Muscle layer of duodenum (tissue), 2 donors: ENCODE measurements around the gene TM9SF4.

ENCODE experiments used
- H3K27ac ChIP-seq: one replicate; pipeline ENCODE4 v1.7.0; 2013; ENCODE audit warnings: mild to moderate bottlenecking, low read length
- H3K27me3 ChIP-seq: one replicate; pipeline ENCODE4 v1.7.0; 2013; ENCODE audit warnings: low read depth, mild to moderate bottlenecking, control low read depth, low read length
- H3K36me3 ChIP-seq, 2 donors: one replicate each; pipeline ENCODE4 v1.7.0; 2013; ENCODE audit warnings: low read length in 2 of 2, control low read depth in 1 of 2, mild to moderate bottlenecking in 1 of 2; ENCODE audit not compliant: insufficient read depth in 2 of 2, control insufficient read depth in 1 of 2
- H3K4me1 ChIP-seq, 2 donors: one replicate each; pipeline ENCODE4 v1.7.0; 2013; ENCODE audit warnings: low read length in 2 of 2, mild to moderate bottlenecking in 2 of 2, control low read depth in 1 of 2, moderate library complexity in 1 of 2; ENCODE audit not compliant: insufficient read depth in 2 of 2, control insufficient read depth in 1 of 2
- H3K4me3 ChIP-seq, 2 donors: one replicate each; pipeline ENCODE4 v1.7.0; 2013; ENCODE audit warnings: low read length in 2 of 2, low read depth in 1 of 2, mild to moderate bottlenecking in 1 of 2
- H3K9me3 ChIP-seq, 2 donors: one replicate each; pipeline ENCODE4 v1.7.0; 2013; ENCODE audit warnings: low read length in 2 of 2, control low read depth in 1 of 2, mild to moderate bottlenecking in 1 of 2; ENCODE audit not compliant: control insufficient read depth in 1 of 2
- donor health status: healthy.

TM9SF4 gene

DNA sequence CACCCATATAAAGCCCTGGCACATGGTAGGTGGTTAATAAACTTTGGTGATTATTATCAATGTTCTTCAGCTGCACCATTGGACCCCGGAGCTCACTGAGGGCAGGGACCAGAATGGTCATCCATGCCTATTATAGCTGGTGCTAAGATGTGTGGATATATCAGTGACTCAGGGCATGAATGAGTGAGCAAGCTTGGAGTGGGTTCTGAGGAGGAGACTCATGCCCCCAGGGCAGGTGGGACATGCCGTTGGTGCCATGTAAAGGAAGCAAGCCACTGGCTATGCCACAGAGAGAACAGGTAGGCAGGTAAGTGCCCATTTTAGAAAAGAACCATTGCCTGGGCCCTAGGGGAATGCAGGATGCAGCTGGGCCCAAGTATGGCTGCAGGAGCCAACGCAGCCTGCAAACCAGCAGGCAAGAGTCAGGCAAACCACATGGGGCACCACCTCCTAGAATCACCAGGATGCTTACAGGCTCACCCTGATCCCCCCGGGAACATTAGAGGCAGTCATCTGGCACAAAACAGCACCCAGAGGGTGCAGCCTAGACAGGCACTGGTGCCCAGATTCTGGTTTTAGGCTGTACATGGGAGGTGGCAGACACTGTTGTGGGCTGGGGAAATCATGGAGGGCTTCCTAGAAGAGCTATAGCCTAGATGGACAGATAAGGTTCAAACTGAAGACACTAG is 74.6 kb downstream of the TM9SF4 start:
- Histone ChIP-seq H3K9me3 (no peaks in the 10 kb centered on the region), H3K4me1 (peaks cover 4 to 10% of the 10 kb centered on the region in 2 donors), H3K27me3 (no peaks in the 10 kb centered on the region), H3K4me3 (no peak overlapping the region), H3K36me3 (peaks cover 0 to 3% of the 10 kb centered on the region in 2 donors), H3K27ac (no peak overlapping the region)

DNA sequence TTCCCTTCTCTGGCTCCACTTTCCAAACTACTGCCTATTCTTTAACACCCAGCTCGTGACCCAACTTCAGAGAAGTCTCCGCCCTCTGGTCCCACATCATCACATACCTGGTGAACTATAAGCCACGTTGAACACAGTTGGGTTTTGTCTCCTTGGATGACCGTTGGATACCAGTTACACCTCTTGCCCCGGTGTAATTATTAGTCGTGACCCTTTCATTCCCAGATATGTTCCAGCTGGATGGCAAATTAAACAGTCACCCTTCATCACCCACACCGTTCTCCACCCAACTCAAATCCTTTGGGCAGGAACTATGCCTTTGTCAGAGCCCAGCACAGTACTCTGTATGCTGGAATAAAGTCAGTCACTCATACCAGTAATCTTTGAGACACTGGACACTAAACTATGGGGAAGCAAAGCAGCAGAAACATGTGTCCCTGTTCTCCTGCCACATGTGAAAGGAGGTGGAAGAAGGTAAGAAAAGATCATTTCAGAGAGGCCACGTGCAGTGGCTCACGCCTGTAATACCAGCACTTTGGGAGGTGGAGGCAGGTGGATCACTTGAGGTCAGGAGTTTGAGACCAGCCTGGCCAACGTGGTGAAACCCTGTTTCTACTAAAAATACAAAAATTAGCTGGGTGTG is 75.6 kb downstream of the TM9SF4 start:
- no peaks in the 10 kb centered on the region for H3K9me3 ChIP-seq
- H3K4me3 ChIP-seq: no peak overlapping the region
- H3K27ac ChIP-seq: no peak overlapping the region
- H3K36me3 ChIP-seq: peaks cover 0 to 3% of the 10 kb centered on the region in 2 donors
- H3K27me3 ChIP-seq: no peaks in the 10 kb centered on the region
- H3K4me1 ChIP-seq: peaks cover 9 to 17% of the 10 kb centered on the region in 2 donors

DNA sequence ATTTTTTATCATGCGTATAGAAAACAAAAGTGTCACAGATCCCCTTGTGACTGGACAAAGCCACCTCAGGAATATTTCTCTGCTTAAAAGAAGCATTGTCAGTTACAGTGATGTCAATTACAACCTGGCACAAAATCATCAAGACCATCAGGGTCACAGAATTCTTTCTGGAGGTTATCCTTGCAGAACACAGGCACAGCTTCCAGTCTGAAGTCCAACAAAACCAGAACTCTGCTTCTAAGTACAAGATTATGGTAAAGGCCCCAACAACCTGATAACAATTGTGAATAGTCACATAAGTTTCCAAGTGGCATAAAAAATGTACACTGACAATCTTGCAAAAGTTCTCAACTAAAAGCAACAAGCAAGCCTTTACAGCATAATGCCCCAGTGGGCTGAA is 77.0 kb downstream of the TM9SF4 start:
- H3K4me3 ChIP-seq: no peak overlapping the region
- peaks cover 0 to 3% of the 10 kb centered on the region in 2 donors for H3K36me3 ChIP-seq
- H3K27me3 ChIP-seq: no peaks in the 10 kb centered on the region
- no peaks in the 10 kb centered on the region for H3K9me3 ChIP-seq
- no peak overlapping the region for H3K27ac ChIP-seq
- H3K4me1 ChIP-seq: peaks cover 9 to 23% of the 10 kb centered on the region in 2 donors

DNA sequence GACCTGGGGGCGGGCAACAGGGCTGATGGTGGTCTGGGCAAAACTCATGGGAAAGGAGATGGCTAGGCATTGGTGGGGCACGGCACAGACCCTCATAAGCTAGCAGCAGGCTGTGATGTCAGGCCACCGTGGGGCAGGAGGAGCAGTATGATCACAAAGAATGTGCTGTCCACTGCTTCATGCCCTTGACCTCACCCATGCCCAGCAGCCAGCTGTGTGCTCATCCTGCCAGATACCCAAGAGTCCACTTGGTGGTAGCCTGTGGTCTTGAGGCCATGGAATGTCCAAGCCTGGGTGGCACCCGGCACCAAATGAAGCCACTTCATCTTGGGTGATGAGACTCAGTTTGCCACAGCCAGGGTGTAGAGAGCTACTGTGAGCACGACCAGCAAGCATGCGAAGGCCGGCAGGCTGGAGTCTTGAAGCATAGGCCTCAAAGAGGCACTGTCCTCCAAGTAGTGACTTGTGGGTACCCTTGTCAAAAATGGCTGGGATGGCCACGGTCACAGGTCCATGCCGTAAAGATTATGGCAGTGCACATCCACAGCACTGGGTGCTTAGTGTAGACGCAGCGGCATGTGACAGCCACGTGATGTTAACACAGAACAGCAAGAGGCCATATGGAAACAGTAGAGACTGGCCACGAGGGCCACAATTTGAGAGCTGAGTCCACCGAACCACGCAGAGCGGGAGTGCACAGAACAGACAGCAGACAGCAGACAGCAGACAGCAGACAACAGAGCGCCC is 79.0 kb downstream of the TM9SF4 start:
- Histone ChIP-seq H3K4me1 (peaks cover 9 to 23% of the 10 kb centered on the region in 2 donors), H3K9me3 (no peaks in the 10 kb centered on the region), H3K36me3 (peaks cover 0 to 3% of the 10 kb centered on the region in 2 donors), H3K27me3 (no peaks in the 10 kb centered on the region), H3K4me3 (peak overlapping the region in 1 of 2 donors; percentile 73), H3K27ac (no peak overlapping the region)

DNA sequence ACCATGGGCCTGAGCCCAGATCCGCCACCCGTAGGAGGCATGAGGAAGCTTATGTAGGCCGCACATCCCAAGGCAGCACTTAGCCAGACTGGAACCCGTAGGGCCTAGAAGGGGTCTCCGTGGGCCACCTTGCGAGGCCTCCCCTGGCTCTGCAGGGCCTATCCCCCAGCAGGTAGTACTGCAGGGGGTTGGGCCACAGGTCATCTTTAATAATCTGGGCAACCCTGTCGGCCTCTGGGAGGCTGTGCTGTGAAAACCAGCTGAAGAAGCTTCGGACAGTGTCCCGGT is 79.6 kb downstream of the TM9SF4 start:
- Histone ChIP-seq H3K9me3 (no peaks in the 10 kb centered on the region), H3K27ac (no peak overlapping the region), H3K36me3 (peaks cover 0 to 3% of the 10 kb centered on the region in 2 donors), H3K4me3 (peak overlapping the region; percentile 64 to 73), H3K4me1 (peaks cover 9 to 23% of the 10 kb centered on the region in 2 donors), H3K27me3 (no peaks in the 10 kb centered on the region)

DNA sequence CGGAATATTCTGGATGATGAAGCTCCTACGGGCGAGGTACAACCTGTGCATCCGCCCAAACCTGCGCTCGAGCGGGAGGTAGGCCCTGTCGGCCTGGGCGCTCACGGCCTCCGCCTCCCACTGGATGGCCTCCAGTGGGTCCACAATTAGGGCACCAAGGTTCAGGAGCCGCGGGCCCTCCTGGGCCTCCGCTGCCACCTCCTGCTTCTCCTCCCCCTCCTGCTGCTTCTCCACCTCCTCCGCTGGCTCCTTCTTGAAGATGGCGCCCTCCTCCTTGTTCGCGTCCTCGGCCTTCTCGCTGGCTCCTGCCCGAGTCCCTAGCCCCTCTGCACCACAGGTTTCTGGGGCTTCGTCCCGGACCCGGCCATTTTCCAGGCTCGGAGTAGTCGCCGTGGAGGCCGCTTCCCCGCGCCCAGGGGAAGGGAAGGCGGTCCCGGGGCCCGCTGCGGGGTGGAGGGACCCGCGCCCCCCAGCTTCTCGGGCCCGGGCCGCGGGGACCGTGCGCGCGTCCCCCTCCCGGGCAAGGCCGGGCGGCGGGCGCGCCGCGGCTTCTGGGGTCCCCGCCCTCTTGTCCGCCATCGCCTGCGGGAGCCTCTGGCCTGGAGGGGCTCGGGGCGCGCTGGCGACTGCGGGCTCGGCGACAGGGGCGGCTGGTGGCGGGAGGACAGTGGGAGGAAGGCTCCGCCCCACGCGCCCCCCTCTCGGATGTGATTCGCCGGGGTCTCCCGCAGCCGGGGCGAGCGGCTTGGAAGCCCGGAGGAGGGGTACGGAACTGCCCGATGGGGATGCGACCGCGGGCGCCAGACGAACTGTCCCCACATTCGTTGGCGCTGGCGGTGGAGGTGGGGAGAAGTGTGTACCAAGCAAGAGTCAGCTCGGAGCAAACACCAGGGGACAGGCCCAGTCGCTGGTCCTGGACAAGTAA is 80.4 kb downstream of the TM9SF4 start:
- Histone ChIP-seq H3K4me3 (peak overlapping the region; percentile 64 to 73), H3K27ac (peak overlapping the region; percentile 45), H3K9me3 (no peaks in the 10 kb centered on the region), H3K36me3 (peaks cover 0 to 4% of the 10 kb centered on the region in 2 donors), H3K27me3 (no peaks in the 10 kb centered on the region), H3K4me1 (peaks cover 9 to 23% of the 10 kb centered on the region in 2 donors)

DNA sequence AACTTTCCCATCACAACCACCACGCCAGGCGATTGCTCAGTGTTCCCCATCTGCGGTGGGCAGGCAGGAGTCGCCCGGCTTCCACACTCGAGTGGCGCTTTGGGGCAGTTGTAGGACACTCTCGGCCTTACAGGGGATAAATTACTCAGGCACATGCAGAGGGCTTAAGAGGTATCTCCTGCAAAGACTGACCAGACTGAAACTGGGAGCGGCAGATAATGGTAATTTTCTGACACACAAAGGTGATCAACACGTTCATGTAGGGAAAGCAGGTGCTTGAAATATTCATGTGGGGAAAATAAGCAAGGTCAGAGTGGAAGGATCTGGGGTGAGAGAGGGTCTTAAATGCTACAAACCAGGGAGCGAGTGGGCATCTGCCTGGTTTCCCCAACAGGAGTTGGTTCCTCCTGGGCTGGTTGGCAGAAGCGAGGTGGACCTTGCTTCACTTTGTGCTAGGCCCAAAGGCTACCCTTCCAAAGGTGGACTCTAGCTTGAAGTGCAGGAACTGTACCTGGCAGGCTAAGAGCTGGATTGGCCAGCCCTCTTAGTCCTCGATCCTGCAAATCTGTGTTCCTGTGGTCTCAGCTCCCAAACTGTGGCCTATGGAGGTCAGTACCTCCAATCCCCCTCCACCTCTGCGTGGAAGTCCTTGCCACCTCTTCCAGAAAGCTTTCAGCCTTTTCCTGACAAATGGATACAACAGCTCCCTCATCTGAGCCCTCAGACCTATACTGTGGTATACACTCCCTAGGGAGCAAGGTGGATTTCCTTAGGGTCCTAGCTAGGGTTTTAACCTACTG is 81.3 kb downstream of the TM9SF4 start:
- H3K9me3 ChIP-seq: no peaks in the 10 kb centered on the region
- H3K27me3 ChIP-seq: no peaks in the 10 kb centered on the region
- H3K27ac ChIP-seq: peak overlapping the region; percentile 45
- peaks cover 15 to 29% of the 10 kb centered on the region in 2 donors for H3K4me1 ChIP-seq
- H3K36me3 ChIP-seq: peaks cover 7 to 12% of the 10 kb centered on the region in 2 donors
- peak overlapping the region in 1 of 2 donors; percentile 73 for H3K4me3 ChIP-seq

DNA sequence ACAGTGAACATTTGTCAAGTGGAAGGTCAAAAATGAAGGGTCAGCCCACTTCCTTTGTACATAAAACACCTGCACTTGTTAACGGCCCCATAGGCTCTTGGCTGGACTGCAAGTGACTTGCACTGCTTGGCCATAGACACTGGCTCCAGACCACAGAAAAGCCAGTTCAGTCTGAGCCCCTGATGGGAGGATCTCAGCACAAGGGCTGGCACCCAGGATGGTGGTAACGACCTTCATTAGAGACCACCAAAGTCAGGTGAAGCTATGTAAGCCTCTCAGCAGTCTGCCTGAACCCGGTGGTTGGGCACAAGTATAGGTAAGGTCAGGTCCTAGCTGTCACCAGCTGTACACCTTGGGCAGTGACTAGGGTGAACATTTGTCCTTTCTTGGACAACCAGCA is 81.9 kb downstream of the TM9SF4 start:
- H3K27me3 ChIP-seq: no peaks in the 10 kb centered on the region
- no peak overlapping the region for H3K4me3 ChIP-seq
- no peaks in the 10 kb centered on the region for H3K9me3 ChIP-seq
- no peak overlapping the region for H3K27ac ChIP-seq
- H3K36me3 ChIP-seq: peaks cover 13 to 15% of the 10 kb centered on the region in 2 donors
- H3K4me1 ChIP-seq: peaks cover 15 to 29% of the 10 kb centered on the region in 2 donors

DNA sequence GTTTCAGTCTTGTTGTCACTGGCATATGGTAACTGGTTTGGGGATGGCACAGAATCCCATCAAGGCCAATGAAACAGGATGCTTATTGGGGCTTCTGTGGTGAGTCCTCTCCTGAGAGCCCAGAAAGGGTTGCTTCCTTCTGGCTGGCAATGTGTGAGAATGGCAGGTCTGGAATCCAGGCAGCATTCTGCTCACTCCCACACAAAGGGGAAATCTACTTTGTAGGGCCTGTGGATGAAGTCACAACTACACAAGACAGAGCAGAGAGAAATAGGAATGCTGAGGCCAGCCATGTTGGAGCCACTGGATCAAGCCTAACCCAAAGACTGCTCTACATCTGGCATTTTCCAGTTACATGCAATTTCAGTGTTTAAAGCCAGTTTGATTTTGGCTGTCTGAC is 82.4 kb downstream of the TM9SF4 start:
- Histone ChIP-seq H3K36me3 (peaks cover 17% of the 10 kb centered on the region in 2 donors), H3K27me3 (no peaks in the 10 kb centered on the region), H3K27ac (no peak overlapping the region), H3K4me3 (no peak overlapping the region), H3K9me3 (no peaks in the 10 kb centered on the region), H3K4me1 (peaks cover 15 to 29% of the 10 kb centered on the region in 2 donors)

DNA sequence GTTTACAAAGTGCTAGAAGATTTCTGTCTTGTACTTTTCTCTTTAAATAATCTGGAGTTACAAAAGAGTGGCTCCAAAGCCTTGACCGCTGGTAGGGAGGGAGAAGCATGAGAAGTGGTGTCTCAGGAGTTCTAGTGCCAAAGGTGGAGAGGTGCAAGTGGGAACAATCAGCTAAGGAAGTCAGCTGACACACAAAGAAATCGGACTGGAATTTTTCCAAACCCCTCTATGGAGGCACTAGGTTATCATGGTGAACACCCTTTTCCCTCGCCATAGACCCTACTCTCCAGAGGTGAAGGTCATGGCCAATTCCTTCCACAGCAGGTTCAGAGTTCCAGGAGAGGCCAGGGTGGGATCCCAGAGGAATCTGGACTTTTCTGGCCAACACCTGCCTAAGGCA is 83.2 kb downstream of the TM9SF4 start:
- Histone ChIP-seq H3K36me3 (peaks cover 24 to 26% of the 10 kb centered on the region in 2 donors), H3K27me3 (no peaks in the 10 kb centered on the region), H3K9me3 (no peaks in the 10 kb centered on the region), H3K27ac (no peak overlapping the region), H3K4me3 (no peak overlapping the region), H3K4me1 (peaks cover 15 to 29% of the 10 kb centered on the region in 2 donors)
